Activated naive CD4-positive, alpha-beta T cell treated with anti-CD3 and anti-CD28 coated beads, Interleukin-2, amount 10 ng/mL, durations not matched to agents 7 days and 5 days (primary cell): ENCODE data around the gene MYOZ1.

ENCODE experiments used
- CTCF ChIA-PET: fragments of 350-600 bp; sonication (Branson Sonifier 250); formaldehyde crosslinking; loops from one replicate; lab custom pipeline; 2021; ENCODE audit warnings: antibody characterized with exemption; lab: Charles Lee
- DNase-seq: peaks from one replicate; pipeline ENCODE4 v3.0.0-alpha.2; 2020
- H3K27ac Mint-ChIP-seq: one replicate; pipeline ENCODE4 v1.8.0; 2021; ENCODE audit warnings: mild to moderate bottlenecking, moderate library complexity, mixed read lengths
- H3K27me3 Mint-ChIP-seq: one replicate; pipeline ENCODE4 v1.8.0; 2021; ENCODE audit warnings: mild to moderate bottlenecking, mixed read lengths
- H3K36me3 Mint-ChIP-seq: one replicate; pipeline ENCODE4 v1.8.0; 2021; ENCODE audit warnings: mixed read lengths
- H3K4me1 Mint-ChIP-seq: one replicate; pipeline ENCODE4 v1.8.0; 2021; ENCODE audit warnings: mixed read lengths
- H3K4me3 Mint-ChIP-seq: one replicate; pipeline ENCODE4 v1.8.0; 2021; ENCODE audit warnings: mild to moderate bottlenecking, moderate library complexity, mixed read lengths
- H3K9me3 Mint-ChIP-seq: one replicate; pipeline ENCODE4 v1.8.0; 2021; ENCODE audit warnings: mixed read lengths

Gene MYOZ1

GRCh38 chr10:73593812-73594211 lies 47.5 kb downstream of the MYOZ1 start:
- CTCF ChIA-PET = no interaction called here
- Mint-ChIP-seq H3K4me1 (peaks cover 23% of the 10 kb centered on the region), H3K4me3 (no peak overlapping the region), H3K27me3 (no peaks in the 10 kb centered on the region), H3K9me3 (no peaks in the 10 kb centered on the region), H3K27ac (no peak overlapping the region), H3K36me3 (no peaks in the 10 kb centered on the region)
- no peak for DNase-seq

- CTCF ChIA-PET = no interaction called here
- H3K27me3 Mint-ChIP-seq = no peaks in the 10 kb centered on the region
- no peaks in the 10 kb centered on the region for H3K36me3 Mint-ChIP-seq
- DNase-seq = no peak
- no peak overlapping the region for H3K27ac Mint-ChIP-seq
- H3K4me3 Mint-ChIP-seq = no peak overlapping the region
- no peaks in the 10 kb centered on the region for H3K9me3 Mint-ChIP-seq
- peaks cover 23% of the 10 kb centered on the region for H3K4me1 Mint-ChIP-seq
These were observed 48.2 kb downstream of the MYOZ1 start for GRCh38 chr10:73593110-73593509.

GRCh38 chr10:73591935-73592699 lies 49.2 kb downstream of the MYOZ1 start:
- Mint-ChIP-seq H3K27ac (peak overlapping the region; percentile 59), H3K27me3 (no peaks in the 10 kb centered on the region), H3K9me3 (no peaks in the 10 kb centered on the region), H3K4me3 (peak overlapping the region; percentile 51), H3K4me1 (peaks cover 21% of the 10 kb centered on the region), H3K36me3 (no peaks in the 10 kb centered on the region)
- CTCF ChIA-PET = interaction anchor here (1.8 kb wide), 1 partner anchor 52 kb away, joined by 8 read pairs; no protein-coding TSS in a partner anchor
- peak; percentile 51 for DNase-seq

GRCh38 chr10:73590881-73591799 lies 50.1 kb downstream of the MYOZ1 start, which contains the start of gene USP54:
Gene USP54, minus strand, starts transcription at chr10:73591342. Its CDS starts 15,684 bp downstream, at chr10:73575658.
- Mint-ChIP-seq H3K9me3 (no peaks in the 10 kb centered on the region), H3K4me1 (peaks cover 21% of the 10 kb centered on the region), H3K4me3 (peak within 1 kb of the TSS; percentile 51), H3K27me3 (no peaks in the 10 kb centered on the region), H3K36me3 (no peaks in the 10 kb centered on the region), H3K27ac (peak within 1 kb of the TSS; percentile 59)
- CTCF ChIA-PET = interaction anchor here (1.8 kb wide), 1 partner anchor 53 kb away, joined by 8 read pairs; no protein-coding TSS in a partner anchor
- DNase-seq = no peak

- Mint-ChIP-seq H3K27me3 (no peaks in the 10 kb centered on the region), H3K4me1 (peaks cover 21% of the 10 kb centered on the region)
- CTCF ChIA-PET = interaction anchor here (0.9 kb wide), 1 partner anchor 19 kb away, joined by 3 read pairs; no protein-coding TSS in a partner anchor
These were observed 51.6 kb downstream of the MYOZ1 start for GRCh38 chr10:73589563-73590126.

GRCh38 chr10:73588656-73589055 lies 52.6 kb downstream of the MYOZ1 start:
- no peak overlapping the region for H3K4me3 Mint-ChIP-seq
- H3K36me3 Mint-ChIP-seq = no peaks in the 10 kb centered on the region
- CTCF ChIA-PET = no interaction called here
- no peak for DNase-seq
- peaks cover 21% of the 10 kb centered on the region for H3K4me1 Mint-ChIP-seq
- H3K9me3 Mint-ChIP-seq = no peaks in the 10 kb centered on the region
- H3K27ac Mint-ChIP-seq = no peak overlapping the region
- no peaks in the 10 kb centered on the region for H3K27me3 Mint-ChIP-seq

More at GRCh38 chr10:73589563-73590126, 51.6 kb downstream of the MYOZ1 start:
- H3K27ac Mint-ChIP-seq = no peak overlapping the region
- no peak for DNase-seq
- no peak overlapping the region for H3K4me3 Mint-ChIP-seq
- no peaks in the 10 kb centered on the region for H3K36me3 Mint-ChIP-seq
- no peaks in the 10 kb centered on the region for H3K9me3 Mint-ChIP-seq

GRCh38 chr10:73586583-73586984 lies 54.7 kb downstream of the MYOZ1 start:
- Mint-ChIP-seq H3K4me1 (peaks cover 7% of the 10 kb centered on the region), H3K27ac (no peak overlapping the region), H3K9me3 (no peaks in the 10 kb centered on the region), H3K36me3 (no peaks in the 10 kb centered on the region), H3K27me3 (no peaks in the 10 kb centered on the region), H3K4me3 (no peak overlapping the region)
- DNase-seq = no peak
- CTCF ChIA-PET = no interaction called here

GRCh38 chr10:73585327-73585726 lies 55.9 kb downstream of the MYOZ1 start:
- DNase-seq = no peak
- H3K4me1 Mint-ChIP-seq = no peaks in the 10 kb centered on the region
- CTCF ChIA-PET = no interaction called here
- no peaks in the 10 kb centered on the region for H3K27me3 Mint-ChIP-seq
- no peak overlapping the region for H3K27ac Mint-ChIP-seq
- H3K36me3 Mint-ChIP-seq = no peaks in the 10 kb centered on the region
- H3K4me3 Mint-ChIP-seq = no peak overlapping the region
- H3K9me3 Mint-ChIP-seq = no peaks in the 10 kb centered on the region

- CTCF ChIA-PET = no interaction called here
- H3K27me3 Mint-ChIP-seq = no peaks in the 10 kb centered on the region
- H3K27ac Mint-ChIP-seq = no peak overlapping the region
- H3K4me1 Mint-ChIP-seq = no peaks in the 10 kb centered on the region
- no peaks in the 10 kb centered on the region for H3K36me3 Mint-ChIP-seq
- DNase-seq = no peak
- H3K9me3 Mint-ChIP-seq = no peaks in the 10 kb centered on the region
- no peak overlapping the region for H3K4me3 Mint-ChIP-seq
These were observed 56.5 kb downstream of the MYOZ1 start for GRCh38 chr10:73584737-73585136.

- CTCF ChIA-PET = no interaction called here
- H3K27ac Mint-ChIP-seq = no peak overlapping the region
- no peak overlapping the region for H3K4me3 Mint-ChIP-seq
- no peak for DNase-seq
- H3K9me3 Mint-ChIP-seq = no peaks in the 10 kb centered on the region
- no peaks in the 10 kb centered on the region for H3K27me3 Mint-ChIP-seq
- H3K4me1 Mint-ChIP-seq = no peaks in the 10 kb centered on the region
- no peaks in the 10 kb centered on the region for H3K36me3 Mint-ChIP-seq
These were observed 59.4 kb downstream of the MYOZ1 start for GRCh38 chr10:73581918-73582317.
